Naive thymus-derived CD4-positive, alpha-beta T cell (primary cell): ENCODE measurements around the gene SCARB2. TPM values are rescaled to one million over a fixed set of nuclear protein-coding genes. Genes with fewer than 3 reads are reported as not detected.

ENCODE experiments used
- ATAC-seq: fragments of 150-1000 bp; cut with Tn5 transposase; 2 replicates; pipeline ENCODE4 v1.10.0; 2021; ENCODE audit warnings: mild to moderate bottlenecking, moderate library complexity
- CTCF ChIA-PET: fragments of 350-600 bp; sonication (Branson Sonifier 250); formaldehyde crosslinking; loops from one replicate; lab custom pipeline; 2021; ENCODE audit warnings: antibody characterized with exemption; lab: Charles Lee
- POLR2A ChIA-PET: fragments of 350-600 bp; sonication (Branson Sonifier 250); formaldehyde crosslinking; loops from one replicate; lab custom pipeline; 2021; ENCODE audit warnings: antibody characterized with exemption, inconsistent platforms; lab: Charles Lee
- DNase-seq, 9 donors: peaks; one replicate each; pipeline versions ENCODE4 v3.0.0 to v3.0.0-alpha.2; 2020 to 2022; ENCODE audit warnings: mixed read lengths in 1 of 9
- H3K27ac ChIP-seq: one replicate; pipeline ENCODE4 v1.7.0; 2013; ENCODE audit warnings: mild to moderate bottlenecking, low read depth, low read length, moderate library complexity
- H3K27me3 ChIP-seq, 2 donors: one replicate each; pipeline ENCODE4 v1.7.0; 2013; ENCODE audit warnings: low read length in 2 of 2, mild to moderate bottlenecking in 2 of 2, moderate library complexity in 2 of 2; ENCODE audit not compliant: control insufficient read depth in 2 of 2, insufficient read depth in 2 of 2
- H3K36me3 ChIP-seq, 3 experiments: 1 replicate in 2 of 3; 2 replicates in 1 of 3; pipeline ENCODE4 v1.7.0; 2013; ENCODE audit warnings: low read length in 3 of 3, mild to moderate bottlenecking in 3 of 3, moderate library complexity in 1 of 3; ENCODE audit not compliant: insufficient read depth in 3 of 3, control insufficient read depth in 2 of 3
- H3K4me1 ChIP-seq, 2 donors: one replicate each; pipeline ENCODE4 v1.7.0; 2013; ENCODE audit warnings: low read length in 2 of 2, mild to moderate bottlenecking in 2 of 2, moderate library complexity in 1 of 2; ENCODE audit not compliant: control insufficient read depth in 2 of 2, insufficient read depth in 2 of 2
- H3K4me3 ChIP-seq: 2 replicates; pipeline ENCODE4 v1.7.0; 2013; ENCODE audit warnings: mild to moderate bottlenecking, low read length
- H3K9me3 ChIP-seq, 3 experiments: 1 replicate in 2 of 3; 2 replicates in 1 of 3; pipeline ENCODE4 v1.7.0; 2013; ENCODE audit warnings: low read length in 3 of 3; ENCODE audit not compliant: control insufficient read depth in 2 of 3
- H3K27ac Mint-ChIP-seq, 9 donors: one replicate each; pipeline ENCODE4 v1.8.0; 2020 to 2022; ENCODE audit warnings: mixed read lengths in 9 of 9, mild to moderate bottlenecking in 8 of 9, moderate library complexity in 5 of 9, inconsistent platforms in 2 of 9
- H3K27me3 Mint-ChIP-seq, 5 donors: one replicate each; pipeline ENCODE4 v1.8.0; 2021 to 2022; ENCODE audit warnings: mixed read lengths in 5 of 5, mild to moderate bottlenecking in 1 of 5
- H3K36me3 Mint-ChIP-seq, 5 donors: one replicate each; pipeline ENCODE4 v1.8.0; 2020 to 2022; ENCODE audit warnings: mixed read lengths in 5 of 5, mild to moderate bottlenecking in 3 of 5, inconsistent platforms in 1 of 5
- H3K4me1 Mint-ChIP-seq, 7 donors: one replicate each; pipeline ENCODE4 v1.8.0; 2020 to 2022; ENCODE audit warnings: mixed read lengths in 7 of 7, mild to moderate bottlenecking in 3 of 7, inconsistent platforms in 1 of 7
- H3K4me3 Mint-ChIP-seq, 10 donors: one replicate each; pipeline ENCODE4 v1.8.0; 2020 to 2022; ENCODE audit warnings: mild to moderate bottlenecking in 10 of 10, mixed read lengths in 10 of 10, moderate library complexity in 6 of 10, inconsistent platforms in 2 of 10
- H3K9me3 Mint-ChIP-seq, 11 donors: one replicate each; pipeline ENCODE4 v1.8.0; 2020 to 2022; ENCODE audit warnings: mixed read lengths in 11 of 11, mild to moderate bottlenecking in 4 of 11, inconsistent platforms in 1 of 11, moderate library complexity in 1 of 11
- intact Hi-C, 2 donors: fragments of 100-400 bp; cut with micrococcal nuclease; formaldehyde crosslinking; loops; one replicate each; pipeline ENCODE4 v1.15.1; 2023
- polyA plus RNA-seq, 2 donors: library from polyadenylated mRNA; unstranded; fragments of 300-500 nt; fragmentation: Illumina TruSeq; gene quantifications; one replicate each; pipeline ENCODE4 v1.2.3, GENCODE V29; 2021
- total RNA-seq, 6 experiments: library from RNA in 5 of 6; stranded (reverse) in 5 of 6; gene quantifications; 1 replicate in 5 of 6; 2 replicates in 1 of 6; pipeline ENCODE4 v1.2.3 and lab custom pipeline; 2021 to 2026

SCARB2 gene
- total and polyA plus RNA-seq, 7 experiments from 2014 or later: 12.6 to 35.7 (median 26.2) TPM

- no peaks in the 10 kb centered on the region for H3K9me3 ChIP-seq
- H3K27me3 ChIP-seq: no peaks in the 10 kb centered on the region
- no peak overlapping the region for H3K4me3 ChIP-seq
- no peak for ATAC-seq
- CTCF ChIA-PET: interaction anchor here (0.6 kb wide), 1 partner anchor 888 kb away, joined by 3 read pairs; no protein-coding TSS in a partner anchor
- Mint-ChIP-seq H3K27ac (peak overlapping the region in 1 of 9 donors; percentile 36), H3K4me1 (peaks cover 22 to 87% (median 65%) of the 10 kb centered on the region in 7 donors), H3K9me3 (no peaks in the 10 kb centered on the region), H3K27me3 (no peaks in the 10 kb centered on the region), H3K36me3 (peaks cover 0 to 8% (median 0%) of the 10 kb centered on the region in 5 donors), H3K4me3 (no peak overlapping the region)
- POLR2A ChIA-PET: interaction anchor here (0.7 to 0.9 kb wide), 2 partner anchors 9 to 24 kb away, joined by 4 to 5 read pairs; no protein-coding TSS in a partner anchor
- no peak for DNase-seq
- intact Hi-C loops: no loop called here
- H3K36me3 ChIP-seq: no peaks in the 10 kb centered on the region
- H3K27ac ChIP-seq: no peak overlapping the region
- H3K4me1 ChIP-seq: peaks cover 4 to 26% of the 10 kb centered on the region in 2 donors
Measured at GRCh38 chr4:76207549-76207948, 6.1 kb downstream of the SCARB2 start.

- Histone ChIP-seq H3K9me3 (no peaks in the 10 kb centered on the region), H3K27me3 (no peaks in the 10 kb centered on the region), H3K36me3 (no peaks in the 10 kb centered on the region), H3K4me1 (peaks cover 0 to 14% of the 10 kb centered on the region in 2 donors), H3K4me3 (no peak overlapping the region), H3K27ac (no peak overlapping the region)
- Mint-ChIP-seq H3K9me3 (no peaks in the 10 kb centered on the region), H3K36me3 (peaks cover 0 to 8% (median 0%) of the 10 kb centered on the region in 5 donors), H3K27me3 (no peaks in the 10 kb centered on the region), H3K4me1 (peaks cover 13 to 83% (median 61%) of the 10 kb centered on the region in 7 donors), H3K27ac (peak overlapping the region in 1 of 9 donors; percentile 10), H3K4me3 (no peak overlapping the region)
- ATAC-seq (no peak), DNase-seq (no peak)
- CTCF ChIA-PET: no interaction called here
- POLR2A ChIA-PET: interaction anchor here (0.9 kb wide), 1 partner anchor 8 kb away, joined by 5 read pairs; no protein-coding TSS in a partner anchor
- intact Hi-C loops: no loop called here
Measured at GRCh38 chr4:76206222-76206942, 7.2 kb downstream of the SCARB2 start.

- no peaks in the 10 kb centered on the region for H3K27me3 Mint-ChIP-seq
- no peaks in the 10 kb centered on the region for H3K36me3 ChIP-seq
- H3K4me3 ChIP-seq: no peak overlapping the region
- intact Hi-C loops: no loop called here
- no peak overlapping the region for H3K27ac ChIP-seq
- H3K36me3 Mint-ChIP-seq: peaks cover 0 to 8% (median 0%) of the 10 kb centered on the region in 5 donors
- no peak overlapping the region for H3K4me3 Mint-ChIP-seq
- no peaks in the 10 kb centered on the region for H3K9me3 ChIP-seq
- peak overlapping the region in 1 of 9 donors; percentile 10 for H3K27ac Mint-ChIP-seq
- CTCF ChIA-PET: interaction anchor here (2.0 kb wide), 1 partner anchor 25 kb away, joined by 6 read pairs; no protein-coding TSS in a partner anchor
- no peaks in the 10 kb centered on the region for H3K27me3 ChIP-seq
- H3K4me1 Mint-ChIP-seq: peaks cover 11 to 83% (median 61%) of the 10 kb centered on the region in 7 donors
- POLR2A ChIA-PET: no interaction called here
- ATAC-seq (no peak), DNase-seq (no peak)
- no peaks in the 10 kb centered on the region for H3K9me3 Mint-ChIP-seq
- peaks cover 0 to 9% of the 10 kb centered on the region in 2 donors for H3K4me1 ChIP-seq
Measured at GRCh38 chr4:76205476-76205875, 8.1 kb downstream of the SCARB2 start.

GRCh38 chr4:76204936-76205335 lies 8.7 kb downstream of the SCARB2 start:
- Mint-ChIP-seq H3K36me3 (peaks cover 0 to 8% (median 0%) of the 10 kb centered on the region in 5 donors), H3K4me1 (peaks cover 12 to 83% (median 61%) of the 10 kb centered on the region in 7 donors), H3K4me3 (no peak overlapping the region), H3K27me3 (no peaks in the 10 kb centered on the region), H3K9me3 (no peaks in the 10 kb centered on the region), H3K27ac (no peak overlapping the region)
- intact Hi-C loops: no loop called here
- DNase-seq (no peak), ATAC-seq (no peak)
- H3K36me3 ChIP-seq: no peaks in the 10 kb centered on the region
- peaks cover 0 to 12% of the 10 kb centered on the region in 2 donors for H3K4me1 ChIP-seq
- H3K27ac ChIP-seq: no peak overlapping the region
- ChIA-PET CTCF (interaction anchor here (2.0 kb wide), 1 partner anchor 25 kb away, joined by 6 read pairs; no protein-coding TSS in a partner anchor), POLR2A (no interaction called here)
- H3K4me3 ChIP-seq: no peak overlapping the region
- H3K27me3 ChIP-seq: no peaks in the 10 kb centered on the region
- H3K9me3 ChIP-seq: no peaks in the 10 kb centered on the region

GRCh38 chr4:76203541-76203940 lies 10.1 kb downstream of the SCARB2 start:
- Histone ChIP-seq H3K27ac (no peak overlapping the region), H3K4me3 (no peak overlapping the region), H3K9me3 (no peaks in the 10 kb centered on the region), H3K27me3 (no peaks in the 10 kb centered on the region), H3K36me3 (no peaks in the 10 kb centered on the region), H3K4me1 (peaks cover 0 to 14% of the 10 kb centered on the region in 2 donors)
- Mint-ChIP-seq H3K36me3 (peaks cover 0 to 8% (median 0%) of the 10 kb centered on the region in 5 donors), H3K4me3 (no peak overlapping the region), H3K27me3 (no peaks in the 10 kb centered on the region), H3K9me3 (no peaks in the 10 kb centered on the region), H3K27ac (no peak overlapping the region), H3K4me1 (peaks cover 21 to 86% (median 65%) of the 10 kb centered on the region in 7 donors)
- no peak for ATAC-seq
- CTCF ChIA-PET: interaction anchor here (2.0 kb wide), 1 partner anchor 23 kb away, joined by 6 read pairs; no protein-coding TSS in a partner anchor
- intact Hi-C loops: no loop called here
- no peak for DNase-seq
- POLR2A ChIA-PET: no interaction called here

- peaks cover 0 to 8% (median 0%) of the 10 kb centered on the region in 5 donors for H3K36me3 Mint-ChIP-seq
- H3K4me1 Mint-ChIP-seq: peaks cover 28 to 85% (median 66%) of the 10 kb centered on the region in 7 donors
Measured at GRCh38 chr4:76201276-76201675, 12.3 kb downstream of the SCARB2 start.

More at GRCh38 chr4:76201276-76201675, 12.3 kb downstream of the SCARB2 start:
- no peaks in the 10 kb centered on the region for H3K27me3 ChIP-seq
- Mint-ChIP-seq H3K4me3 (peak overlapping the region in 1 of 10 donors; percentile 17), H3K27me3 (no peaks in the 10 kb centered on the region), H3K27ac (peak overlapping the region in 1 of 9 donors; percentile 8), H3K9me3 (no peaks in the 10 kb centered on the region)
- no peak overlapping the region for H3K27ac ChIP-seq
- intact Hi-C loops: no loop called here
- POLR2A ChIA-PET: no interaction called here
- CTCF ChIA-PET: no interaction called here
- H3K4me1 ChIP-seq: peaks cover 0 to 19% of the 10 kb centered on the region in 2 donors
- no peaks in the 10 kb centered on the region for H3K9me3 ChIP-seq
- H3K4me3 ChIP-seq: no peak overlapping the region
- DNase-seq: no peak
- no peaks in the 10 kb centered on the region for H3K36me3 ChIP-seq
- no peak for ATAC-seq
